GM19455 (cell line): ENCODE measurements around the gene DGKD.

Experiments
- ATAC-seq: cut with Tn5 transposase; IDR thresholded peaks from one replicate; pipeline ENCODE4 v1.9.1; 2021; ENCODE audit not compliant: unreplicated experiment

DGKD gene

GRCh38 chr2:233474308-233475160, 120.2 kb downstream of the DGKD start:
- no peak for ATAC-seq

GRCh38 chr2:233476063-233476410, 121.7 kb downstream of the DGKD start:
- ATAC-seq = no peak

GRCh38 chr2:233476651-233477547, 122.6 kb downstream of the DGKD start:
- no peak for ATAC-seq

GRCh38 chr2:233477548-233478433, 123.5 kb downstream of the DGKD start:
- ATAC-seq = no peak

GRCh38 chr2:233479616-233480489, 125.6 kb downstream of the DGKD start:
- ATAC-seq = no peak

- ATAC-seq = no peak
Observed at GRCh38 chr2:233480490-233481202, 126.4 kb downstream of the DGKD start.

- ATAC-seq = no peak
Observed at GRCh38 chr2:233481368-233482142, 127.3 kb downstream of the DGKD start.

- no peak for ATAC-seq
Observed at GRCh38 chr2:233482616-233483015, 128.3 kb downstream of the DGKD start.

GRCh38 chr2:233485726-233486125, 131.4 kb downstream of the DGKD start:
- ATAC-seq = no peak

- no peak for ATAC-seq
Observed at GRCh38 chr2:233486357-233486756, 132.1 kb downstream of the DGKD start.

GRCh38 chr2:233486778-233487552, 132.7 kb downstream of the DGKD start:
- no peak for ATAC-seq

GRCh38 chr2:233487748-233488345, 133.6 kb downstream of the DGKD start:
- no peak for ATAC-seq

GRCh38 chr2:233489143-233489542, 134.8 kb downstream of the DGKD start:
- no peak for ATAC-seq

GRCh38 chr2:233489666-233490065, 135.4 kb downstream of the DGKD start:
- ATAC-seq = no peak

GRCh38 chr2:233490831-233491230, 136.5 kb downstream of the DGKD start:
- ATAC-seq = no peak

GRCh38 chr2:233491326-233491725, 137.0 kb downstream of the DGKD start:
- ATAC-seq = no peak

- no peak for ATAC-seq
Observed at GRCh38 chr2:233492078-233492477, 137.8 kb downstream of the DGKD start.
